Upper lobe of left lung (tissue), 6 donors: Measurements from ENCODE around the gene LNX1. TPM values are rescaled to one million over a fixed set of nuclear protein-coding genes. Genes with fewer than 3 reads are reported as not detected.

Experiments
- ATAC-seq, 2 donors: fragments of 200-7000 bp; cut with Tn5 transposase; one replicate each; pipeline ENCODE4 v1.9.1; 2022; ENCODE audit warnings: mild to moderate bottlenecking in 2 of 2, moderate library complexity in 2 of 2; ENCODE audit not compliant: low FRiP score in 2 of 2
- DNase-seq, 2 donors: peaks; one replicate each; pipeline ENCODE4 v3.0.0-alpha.2; 2019 to 2020
- H3K27ac ChIP-seq, 4 donors: fragments of 200-600 bp; sonication (generic); one replicate each; pipeline ENCODE4 v1.5.1; 2016 to 2019
- H3K27me3 ChIP-seq, 4 donors: fragments of 200-600 bp; sonication (generic); one replicate each; pipeline ENCODE4 v1.5.1; 2017 to 2019
- H3K36me3 ChIP-seq, 4 donors: fragments of 200-600 bp; sonication (generic); one replicate each; pipeline ENCODE4 v1.5.1; 2016 to 2019
- H3K4me1 ChIP-seq, 4 donors: fragments of 200-600 bp; sonication (generic); one replicate each; pipeline ENCODE4 v1.5.1; 2018 to 2019
- H3K4me3 ChIP-seq, 4 donors: fragments of 200-600 bp; sonication (generic); one replicate each; pipeline ENCODE4 v1.5.1; 2017 to 2019; ENCODE audit warnings: mild to moderate bottlenecking in 2 of 4, moderate library complexity in 1 of 4
- H3K9me3 ChIP-seq, 4 donors: fragments of 200-600 bp; sonication (generic); one replicate each; pipeline ENCODE4 v1.5.1; 2018 to 2019
- CTCF ChIP-seq, 6 experiments: fragments of 450-650 bp in 4 of 6; fragments of 200-600 bp in 2 of 6; sonication (generic) in 2 of 6; IDR thresholded peaks; one replicate each; pipeline ENCODE4 v1.5.1; 2016 to 2019; ENCODE audit warnings: antibody characterized with exemption in 6 of 6
- EP300 ChIP-seq, 4 donors: sonication (generic); formaldehyde crosslinking; IDR thresholded peaks; one replicate each; pipeline ENCODE4 v1.5.1; 2017; ENCODE audit warnings: antibody characterized with exemption in 4 of 4, control low read depth in 2 of 4
- POLR2A ChIP-seq, 4 donors: fragments of 450-650 bp; IDR thresholded peaks; one replicate each; pipeline ENCODE4 v1.5.1; 2016 to 2017; ENCODE audit warnings: antibody characterized with exemption in 4 of 4, mild to moderate bottlenecking in 2 of 4
- POLR2AphosphoS5 ChIP-seq, 2 donors: sonication (generic); formaldehyde crosslinking; IDR thresholded peaks; one replicate each; pipeline ENCODE4 v1.5.1; 2017; ENCODE audit warnings: antibody characterized with exemption in 2 of 2
- WGBS, 2 donors: methylation state at CpG; one replicate each; pipeline ENCODE4 v1.1.5; 2017 to 2018; 5-methylcytosine and 5-hydroxymethylcytosine counted together
- total RNA-seq, 6 donors: library from RNA; depleted of rRNA in 4 of 6; stranded (reverse); fragments of >200 nt in 4 of 6; gene quantifications; one replicate each; pipeline versions ENCODE4 v1.1.0 to v1.2.1, GENCODE V29; 2016 to 2021
- donor health status: DM: no; HTN: no; CAD: no; lungs with moderate emphysema.
- donor health status: DM: no; HTN: yes; CAD: no; lungs with severe emphysema.

The LNX1 gene
- total RNA-seq, 6 donors from 2014 or later, result 2.7 to 7.3 (median 4.3) TPM

- Histone ChIP-seq H3K9me3 (no peaks in the 10 kb centered on the region), H3K27me3 (no peaks in the 10 kb centered on the region), H3K27ac (peak overlapping the region in 1 of 4 donors; percentile 31), H3K4me1 (peaks cover 3 to 27% (median 9%) of the 10 kb centered on the region in 4 donors), H3K4me3 (no peak overlapping the region), H3K36me3 (no peaks in the 10 kb centered on the region)
- TF ChIP-seq EP300 (IDR thresholded peaks at IDR 0.05) (no peak), POLR2AphosphoS5 (IDR thresholded peaks at IDR 0.05) (no peak), CTCF (IDR thresholded peaks at IDR 0.05) (no peak), POLR2A (IDR thresholded peaks at IDR 0.05) (no peak)
- ATAC-seq (no peak), DNase-seq (no peak)
- WGBS, 2 donors, result 68 to 72% methylated on average over 5 of the region's 5 CpGs
Observed at GRCh38 chr4:53557669-53558064, 33.6 kb downstream of the LNX1 start.

GRCh38 chr4:53556651-53557050 lies 34.6 kb downstream of the LNX1 start:
- DNase-seq, result no peak
- no peak overlapping the region for H3K27ac ChIP-seq
- no peaks in the 10 kb centered on the region for H3K9me3 ChIP-seq
- H3K36me3 ChIP-seq, result no peaks in the 10 kb centered on the region
- H3K4me3 ChIP-seq, result no peak overlapping the region
- peaks cover 3 to 27% (median 9%) of the 10 kb centered on the region in 4 donors for H3K4me1 ChIP-seq
- no peak for ATAC-seq
- WGBS, 2 donors, result 88 to 95% methylated on average over 2 of the region's 2 CpGs
- TF ChIP-seq CTCF (IDR thresholded peaks at IDR 0.05) (no peak), POLR2AphosphoS5 (IDR thresholded peaks at IDR 0.05) (no peak), POLR2A (IDR thresholded peaks at IDR 0.05) (no peak), EP300 (IDR thresholded peaks at IDR 0.05) (no peak)
- no peaks in the 10 kb centered on the region for H3K27me3 ChIP-seq

- Histone ChIP-seq H3K27ac (no peak overlapping the region), H3K36me3 (no peaks in the 10 kb centered on the region), H3K4me1 (peaks cover under 1 to 20% (median 7%) of the 10 kb centered on the region in 4 donors), H3K9me3 (no peaks in the 10 kb centered on the region), H3K4me3 (no peak overlapping the region), H3K27me3 (no peaks in the 10 kb centered on the region)
- no peak for TF ChIP-seq EP300 (IDR thresholded peaks at IDR 0.05)
- TF ChIP-seq CTCF (IDR thresholded peaks at IDR 0.05), result no peak
- no peak for TF ChIP-seq POLR2AphosphoS5 (IDR thresholded peaks at IDR 0.05)
- no peak for TF ChIP-seq POLR2A (IDR thresholded peaks at IDR 0.05)
- no peak for ATAC-seq
- 92% methylated on average over 9 of the region's 9 CpGs for WGBS, 2 donors
- DNase-seq, result no peak
Observed at GRCh38 chr4:53553486-53554210, 37.6 kb downstream of the LNX1 start.

- Histone ChIP-seq H3K4me1 (peaks cover 0 to 11% (median 5%) of the 10 kb centered on the region in 4 donors), H3K4me3 (no peak overlapping the region), H3K27ac (no peak overlapping the region), H3K9me3 (no peaks in the 10 kb centered on the region), H3K27me3 (no peaks in the 10 kb centered on the region), H3K36me3 (no peaks in the 10 kb centered on the region)
- DNase-seq (no peak), ATAC-seq (no peak)
- no peak for TF ChIP-seq POLR2AphosphoS5 (IDR thresholded peaks at IDR 0.05)
- TF ChIP-seq POLR2A (IDR thresholded peaks at IDR 0.05), result no peak
- no peak for TF ChIP-seq CTCF (IDR thresholded peaks at IDR 0.05)
- no peak for TF ChIP-seq EP300 (IDR thresholded peaks at IDR 0.05)
- 86 to 97% methylated on average over 3 of the region's 3 CpGs for WGBS, 2 donors
Observed at GRCh38 chr4:53552711-53553110, 38.6 kb downstream of the LNX1 start.

- no peaks in the 10 kb centered on the region for H3K9me3 ChIP-seq
- no peaks in the 10 kb centered on the region for H3K27me3 ChIP-seq
- H3K4me1 ChIP-seq, result peaks cover 0 to 8% (median 5%) of the 10 kb centered on the region in 4 donors
- 71 to 72% methylated on average over 6 of the region's 6 CpGs for WGBS, 2 donors
- ATAC-seq, result no peak
- H3K27ac ChIP-seq, result no peak overlapping the region
- no peak for DNase-seq
- H3K4me3 ChIP-seq, result no peak overlapping the region
- TF ChIP-seq EP300 (IDR thresholded peaks at IDR 0.05) (peak in 1 of 4 donors; percentile 34), CTCF (IDR thresholded peaks at IDR 0.05) (no peak)
- no peaks in the 10 kb centered on the region for H3K36me3 ChIP-seq
Observed at GRCh38 chr4:53551958-53552357, 39.3 kb downstream of the LNX1 start.
